ENCODE results near the gene HACD1. TPM values are rescaled to one million over a fixed set of nuclear protein-coding genes. Genes with fewer than 3 reads are reported as not detected.
"Not testable (repeated sequence)": the region's sequence is repeated elsewhere in the genome, so short reads cannot be mapped to it uniquely, and the experiment has no call there.

HACD1 gene
- polyA plus RNA-seq, 3 donors from 2014 or later, result 0.47 to 5.3 (median 1.9) TPM

DNA sequence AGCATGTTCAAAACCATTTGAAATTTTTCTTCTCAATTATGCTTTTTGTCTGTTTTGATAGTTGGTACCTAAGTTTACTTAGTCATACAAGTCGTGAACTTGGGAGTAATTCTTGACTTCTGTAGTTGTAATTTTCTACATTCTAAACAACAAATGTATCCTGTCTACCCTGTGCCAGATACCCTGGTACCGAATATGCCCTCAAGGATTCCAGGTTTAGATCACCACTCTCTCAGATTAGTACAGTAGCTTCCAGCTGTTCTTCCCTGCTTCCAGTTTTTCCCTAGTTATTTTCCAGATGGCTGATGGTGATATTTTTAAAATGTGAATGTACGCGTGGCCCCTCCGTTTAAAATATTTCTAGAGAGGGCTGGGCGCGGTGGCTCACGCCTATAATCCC is 33.2 kb upstream of the HACD1 start:
- no peak overlapping the region for H3K4me3 Mint-ChIP-seq
- peaks cover 4 to 8% (median 7%) of the 10 kb centered on the region in 3 donors for H3K36me3 Mint-ChIP-seq
- H3K27ac Mint-ChIP-seq, result peak overlapping the region in 3 of 6 donors; percentile 12 to 87 (median 46)
- peaks cover 4 to 7% (median 6%) of the 10 kb centered on the region in 3 donors for H3K27me3 Mint-ChIP-seq (ENCODE audit: low read depth in 3 of 3)
- DNase-seq, result no peak
- H3K9me3 Mint-ChIP-seq, result peaks cover 0 to 4% (median under 1%) of the 10 kb centered on the region in 6 donors
- H3K4me1 Mint-ChIP-seq, result peaks cover 70 to 97% of the 10 kb centered on the region in 2 donors

DNA sequence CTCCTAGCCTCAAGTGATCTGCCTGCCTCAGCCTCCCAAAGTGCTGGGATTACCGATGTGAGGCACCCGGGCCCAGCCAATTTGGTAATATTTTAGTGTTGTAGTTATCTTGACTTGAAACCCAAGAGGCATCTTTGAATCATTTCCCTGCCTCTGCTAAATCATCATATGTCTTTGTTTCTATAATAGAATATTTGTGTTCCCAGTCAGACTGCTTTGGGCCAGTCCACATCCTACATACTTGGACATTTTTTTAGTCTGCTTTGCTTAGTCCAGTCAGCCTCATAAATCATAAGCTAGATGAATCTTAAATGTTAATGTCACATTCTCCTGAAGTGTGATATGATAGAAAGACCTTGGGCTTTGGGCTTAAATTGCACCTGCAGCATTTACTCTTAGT is 32.7 kb upstream of the HACD1 start:
- DNase-seq, result no peak
- Mint-ChIP-seq H3K36me3 (peaks cover 4 to 8% (median 7%) of the 10 kb centered on the region in 3 donors), H3K27me3 (ENCODE audit: low read depth in 3 of 3) (peaks cover 4 to 7% (median 6%) of the 10 kb centered on the region in 3 donors), H3K4me3 (no peak overlapping the region), H3K4me1 (peaks cover 70 to 97% of the 10 kb centered on the region in 2 donors), H3K27ac (peak overlapping the region in 5 of 6 donors; percentile 18 to 92 (median 72)), H3K9me3 (peaks cover 0 to 4% (median under 1%) of the 10 kb centered on the region in 6 donors)

DNA sequence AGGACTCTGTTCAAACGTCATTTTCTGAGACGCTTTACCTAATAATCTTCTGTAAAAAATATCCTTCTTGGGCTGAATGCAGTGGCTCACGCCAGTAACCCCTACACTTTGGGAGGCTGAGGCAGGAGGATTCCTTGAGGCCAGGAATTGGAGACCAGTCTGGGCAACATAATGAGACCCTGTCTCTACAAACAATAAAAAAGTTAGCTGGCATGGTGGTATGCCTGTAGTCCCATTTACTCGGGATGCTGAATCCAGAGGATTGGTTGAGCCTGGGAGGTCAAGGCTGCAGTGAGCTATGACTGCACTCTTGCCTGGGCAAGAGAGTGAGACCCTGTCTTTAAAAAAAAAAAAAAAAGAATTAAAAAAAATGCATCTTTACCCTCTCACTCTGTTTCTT is 31.9 kb upstream of the HACD1 start:
- H3K27ac Mint-ChIP-seq, result peak overlapping the region; percentile 53 to 93 (median 86)
- H3K36me3 Mint-ChIP-seq, result peaks cover 4 to 8% (median 7%) of the 10 kb centered on the region in 3 donors
- peak overlapping the region; percentile 56 to 74 (median 66) for H3K4me3 Mint-ChIP-seq
- no peak for DNase-seq
- peaks cover 0 to 4% (median under 1%) of the 10 kb centered on the region in 6 donors for H3K9me3 Mint-ChIP-seq
- H3K4me1 Mint-ChIP-seq, result peaks cover 75 to 99% of the 10 kb centered on the region in 2 donors
- peaks cover 8 to 12% (median 11%) of the 10 kb centered on the region in 3 donors for H3K27me3 Mint-ChIP-seq (ENCODE audit: low read depth in 3 of 3)

DNA sequence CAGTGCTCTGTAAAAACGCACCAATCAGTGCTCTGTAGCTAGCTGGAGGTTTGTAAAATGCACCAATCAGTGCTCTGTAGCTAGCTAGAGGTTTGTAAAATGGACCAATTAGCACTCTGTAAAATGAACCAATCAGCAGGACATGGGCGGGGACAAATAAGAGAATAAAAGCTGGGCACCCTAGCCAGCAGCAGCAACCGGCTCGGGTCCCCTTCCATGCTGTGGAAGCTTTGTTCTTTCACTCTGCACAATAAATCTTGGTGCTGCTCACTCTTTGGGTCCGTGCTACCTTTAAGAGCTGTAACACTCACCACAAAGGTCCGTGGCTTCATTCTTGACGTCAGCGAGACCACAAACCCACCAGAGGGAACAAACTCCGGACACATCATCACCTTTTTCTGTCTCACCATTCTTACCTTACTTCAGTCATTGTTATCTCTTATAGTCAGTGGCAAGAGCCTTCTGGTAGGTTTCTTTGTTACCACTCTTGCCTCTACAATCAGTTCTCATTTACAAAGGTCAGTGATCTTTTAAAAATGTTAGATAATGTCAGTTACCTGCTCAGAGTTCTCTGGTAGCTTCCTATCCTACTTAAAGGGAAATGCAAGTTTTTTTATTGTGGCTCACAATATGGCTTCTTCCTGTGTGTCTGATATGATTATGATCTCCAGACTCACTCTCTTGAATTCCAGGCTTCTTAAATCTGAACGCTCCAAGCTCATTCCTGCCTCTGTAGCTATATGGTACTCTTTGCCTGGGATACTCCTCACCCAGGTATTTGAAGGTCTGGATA is 31.3 kb upstream of the HACD1 start:
- peaks cover 2 to 3% (median 2%) of the 10 kb centered on the region in 3 donors for H3K36me3 Mint-ChIP-seq
- H3K4me1 Mint-ChIP-seq, result peaks cover 76 to 99% of the 10 kb centered on the region in 2 donors
- H3K4me3 Mint-ChIP-seq, result peak overlapping the region; percentile 50 to 74 (median 66)
- DNase-seq, result peak; percentile 84 to 86 (median 85)
- peaks cover 0 to 4% (median under 1%) of the 10 kb centered on the region in 6 donors for H3K9me3 Mint-ChIP-seq
- H3K27ac Mint-ChIP-seq, result peak overlapping the region; percentile 53 to 93 (median 84)
- H3K27me3 Mint-ChIP-seq (ENCODE audit: low read depth in 3 of 3), result peaks cover 11 to 18% (median 17%) of the 10 kb centered on the region in 3 donors

DNA sequence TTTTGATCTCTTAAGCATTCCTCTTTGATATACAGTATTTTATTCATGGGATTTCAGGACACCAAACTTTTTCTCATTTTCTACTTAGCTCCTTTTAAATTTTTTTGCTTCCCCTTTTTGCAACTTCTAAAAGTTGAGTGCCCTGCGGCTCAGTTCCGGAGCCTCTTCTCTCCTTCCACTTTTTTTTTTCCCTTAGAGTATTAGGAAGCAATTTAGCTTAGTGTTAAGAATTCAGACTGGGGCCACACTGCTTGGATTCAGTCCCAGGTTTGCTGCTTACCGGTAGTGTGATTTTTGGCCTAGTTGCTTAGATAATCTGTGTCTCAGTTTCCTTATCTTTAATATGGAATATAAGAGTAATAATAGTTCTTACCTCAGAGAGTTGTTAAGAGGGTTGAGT is 30.2 kb upstream of the HACD1 start:
- peak overlapping the region in 5 of 6 donors; percentile 54 to 83 (median 77) for H3K27ac Mint-ChIP-seq
- peaks cover 78 to 96% of the 10 kb centered on the region in 2 donors for H3K4me1 Mint-ChIP-seq
- H3K36me3 Mint-ChIP-seq, result no peaks in the 10 kb centered on the region
- peak overlapping the region in 2 of 5 donors; percentile 21 to 44 for H3K4me3 Mint-ChIP-seq
- H3K9me3 Mint-ChIP-seq, result no peaks in the 10 kb centered on the region
- DNase-seq, result no peak
- peaks cover 11 to 21% (median 20%) of the 10 kb centered on the region in 3 donors for H3K27me3 Mint-ChIP-seq (ENCODE audit: low read depth in 3 of 3)

DNA sequence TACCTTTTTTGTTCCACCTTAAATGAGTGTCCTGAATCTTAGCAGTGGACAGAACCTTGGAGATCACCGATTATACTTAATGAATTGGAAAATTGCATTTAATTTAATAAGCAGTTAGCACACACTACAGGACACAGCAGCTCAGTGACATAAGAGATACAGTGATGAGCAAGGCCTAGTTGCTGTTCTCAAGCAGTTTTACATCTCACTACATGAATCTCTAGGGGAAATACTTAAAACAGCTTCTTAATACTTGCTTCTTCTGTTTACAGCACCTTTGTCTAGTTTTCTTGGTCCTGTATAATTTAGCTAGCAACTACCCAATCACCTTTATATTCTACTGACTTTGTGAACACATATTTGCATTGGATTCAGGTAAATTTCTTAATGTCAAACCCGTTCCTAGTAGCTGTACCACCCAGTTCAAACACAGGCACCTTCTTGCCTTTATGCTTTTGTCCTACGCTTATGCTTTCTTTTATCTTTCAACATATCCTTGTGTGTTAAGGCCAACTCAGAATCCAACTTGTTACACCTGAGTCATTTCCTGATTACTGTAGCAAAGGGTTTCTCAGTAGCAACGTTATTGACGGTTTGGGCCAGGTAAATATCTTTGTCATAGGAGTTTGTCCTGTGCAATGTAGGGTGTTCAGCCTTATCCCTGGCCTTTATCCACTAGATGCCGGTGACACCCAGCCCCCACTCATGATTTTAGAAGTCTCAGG is 28.6 kb upstream of the HACD1 start:
- Mint-ChIP-seq H3K4me1 (peaks cover 67 to 90% of the 10 kb centered on the region in 2 donors), H3K9me3 (no peaks in the 10 kb centered on the region), H3K4me3 (peak overlapping the region; percentile 92 to 99 (median 99)), H3K36me3 (no peaks in the 10 kb centered on the region), H3K27ac (peak overlapping the region; percentile 74 to 100 (median 100)), H3K27me3 (ENCODE audit: low read depth in 3 of 3) (peaks cover 11 to 21% (median 20%) of the 10 kb centered on the region in 3 donors)
- DNase-seq, result no peak

DNA sequence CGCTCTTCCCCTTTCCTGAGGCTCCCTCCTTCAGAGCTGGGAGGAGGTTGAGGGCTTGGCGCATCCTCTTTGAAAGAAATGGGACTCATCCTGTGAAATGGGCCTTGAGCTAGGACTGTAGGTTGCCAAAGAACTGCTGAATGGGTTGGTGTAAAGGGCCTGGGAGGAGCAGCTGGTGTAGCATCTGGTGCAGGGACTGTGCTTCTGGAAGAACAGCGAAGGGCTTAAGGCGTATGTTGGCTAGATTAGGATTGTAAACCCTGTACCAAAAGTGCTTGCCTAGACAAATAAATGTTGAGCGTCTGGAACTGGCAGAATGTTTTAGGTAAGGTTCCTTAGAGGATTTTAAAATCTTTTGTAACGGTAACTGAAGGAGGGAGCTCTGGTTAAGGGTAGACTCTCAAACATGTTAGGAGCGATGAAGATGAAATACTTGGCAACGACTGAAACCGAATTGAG is 27.3 kb upstream of the HACD1 start:
- Mint-ChIP-seq H3K36me3 (peaks cover 0 to 6% (median 0%) of the 10 kb centered on the region in 3 donors), H3K27ac (peak overlapping the region; percentile 99 to 100 (median 100)), H3K27me3 (ENCODE audit: low read depth in 3 of 3) (peaks cover 13 to 21% (median 20%) of the 10 kb centered on the region in 3 donors), H3K9me3 (no peaks in the 10 kb centered on the region), H3K4me1 (peaks cover 56 to 78% of the 10 kb centered on the region in 2 donors), H3K4me3 (peak overlapping the region; percentile 92 to 99 (median 99))
- no peak for DNase-seq

DNA sequence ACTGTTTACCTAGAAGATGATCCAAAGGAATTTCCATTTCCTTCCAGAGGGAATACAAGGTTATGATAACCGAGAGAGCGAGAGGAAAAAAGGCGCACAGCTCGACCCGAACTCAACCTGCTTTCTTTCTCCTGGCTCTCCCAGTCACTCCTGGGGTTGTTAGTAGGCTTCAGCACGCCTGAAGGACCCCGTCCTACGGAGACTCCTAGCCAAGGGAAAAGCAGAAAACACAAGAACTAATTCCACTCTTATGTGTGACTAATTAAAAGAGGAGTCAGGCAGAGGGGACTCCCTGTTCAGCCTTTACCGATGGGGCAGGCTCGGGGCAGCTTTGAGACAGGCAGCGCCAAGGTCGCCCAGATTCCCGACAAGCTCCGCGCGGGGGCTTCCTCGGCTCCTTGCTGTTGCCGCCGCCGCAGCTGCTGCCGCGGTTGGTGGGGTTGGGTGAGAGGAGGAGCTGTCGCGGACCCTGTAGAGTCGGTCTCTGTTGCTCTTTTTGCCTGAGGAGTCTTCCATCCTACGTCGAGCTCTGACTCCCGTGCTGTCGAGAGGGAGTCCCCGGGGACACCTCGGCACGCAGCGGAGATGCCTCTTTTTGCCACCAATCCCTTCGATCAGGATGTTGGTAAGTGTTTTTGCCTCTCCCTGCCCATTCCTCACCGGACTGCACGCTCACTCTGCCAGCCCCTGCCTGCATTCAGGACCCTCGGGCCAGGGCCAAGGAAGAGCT is 26.7 kb upstream of the HACD1 start, which contains the start of gene STAM:
Gene STAM (plus strand): TSS at position 397 of the 730 bp plus-strand sequence. CDS start 189 bp downstream, at position 586.
- peak within 1 kb of the TSS; percentile 92 to 99 (median 99) for H3K4me3 Mint-ChIP-seq
- peak; percentile 95 to 97 (median 96) for DNase-seq
- H3K27ac Mint-ChIP-seq, result peak within 1 kb of the TSS; percentile 99 to 100 (median 100)
- H3K27me3 Mint-ChIP-seq (ENCODE audit: low read depth in 3 of 3), result peaks cover 14 to 21% (median 20%) of the 10 kb centered on the region in 3 donors
- peaks cover 52 to 72% of the 10 kb centered on the region in 2 donors for H3K4me1 Mint-ChIP-seq
- no peaks in the 10 kb centered on the region for H3K9me3 Mint-ChIP-seq
- H3K36me3 Mint-ChIP-seq, result peaks cover 0 to 6% (median 0%) of the 10 kb centered on the region in 3 donors

DNA sequence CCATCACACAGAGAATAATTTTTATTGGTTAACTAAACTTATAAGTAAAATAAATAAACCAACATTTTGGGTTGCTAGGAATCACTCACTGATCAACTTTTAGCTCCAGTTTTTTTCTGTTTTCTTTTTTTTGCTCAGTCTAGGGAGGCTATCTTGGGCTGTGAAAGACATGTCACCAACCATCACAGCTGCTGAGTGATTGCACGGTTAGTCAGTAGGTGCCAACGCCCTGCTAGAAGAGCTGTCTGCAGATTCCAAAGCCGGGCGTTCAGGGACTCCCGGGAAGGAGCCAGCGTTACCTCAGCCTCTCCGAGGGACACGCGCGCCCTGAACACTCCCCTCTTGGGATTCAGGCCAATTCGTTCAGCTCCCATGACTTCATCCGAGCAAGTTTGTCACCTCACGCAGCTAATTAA is 26.2 kb upstream of the HACD1 start:
- Mint-ChIP-seq H3K36me3 (peaks cover 0 to 6% (median 0%) of the 10 kb centered on the region in 3 donors), H3K9me3 (no peaks in the 10 kb centered on the region), H3K4me1 (peaks cover 47 to 66% of the 10 kb centered on the region in 2 donors), H3K27me3 (ENCODE audit: low read depth in 3 of 3) (peaks cover 13 to 18% (median 17%) of the 10 kb centered on the region in 3 donors), H3K4me3 (peak overlapping the region; percentile 92 to 99 (median 99)), H3K27ac (peak overlapping the region; percentile 99 to 100 (median 100))
- DNase-seq, result no peak

DNA sequence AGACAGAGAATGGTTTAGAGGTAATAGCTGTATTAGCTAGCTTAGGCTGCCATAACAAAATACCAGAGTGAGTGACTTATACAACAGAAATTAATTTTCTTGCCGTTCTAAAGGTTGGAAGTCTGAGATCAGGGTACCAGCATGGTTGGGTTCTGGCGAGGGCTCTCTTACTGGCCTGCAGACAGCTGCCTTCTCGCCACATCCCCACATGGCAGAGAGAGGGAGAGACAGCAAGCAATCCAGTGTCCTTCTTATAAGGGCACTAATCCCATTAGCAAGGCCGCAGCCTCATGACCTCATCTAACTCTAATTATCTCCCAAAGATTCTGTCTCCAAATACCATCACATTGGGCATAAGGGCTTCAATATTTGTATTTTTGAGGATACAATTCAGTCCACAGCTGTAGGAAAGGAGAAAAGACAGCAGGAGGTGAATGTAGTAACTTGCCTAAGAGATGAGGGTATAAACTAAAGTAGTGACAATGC is 23.2 kb upstream of the HACD1 start:
- Mint-ChIP-seq H3K4me1 (peaks cover 22 to 36% of the 10 kb centered on the region in 2 donors), H3K9me3 (no peaks in the 10 kb centered on the region), H3K36me3 (peaks cover 0 to 6% (median 0%) of the 10 kb centered on the region in 3 donors), H3K27me3 (ENCODE audit: low read depth in 3 of 3) (peaks cover 9 to 20% (median 12%) of the 10 kb centered on the region in 3 donors), H3K27ac (no peak overlapping the region), H3K4me3 (no peak overlapping the region)
- no peak for DNase-seq

DNA sequence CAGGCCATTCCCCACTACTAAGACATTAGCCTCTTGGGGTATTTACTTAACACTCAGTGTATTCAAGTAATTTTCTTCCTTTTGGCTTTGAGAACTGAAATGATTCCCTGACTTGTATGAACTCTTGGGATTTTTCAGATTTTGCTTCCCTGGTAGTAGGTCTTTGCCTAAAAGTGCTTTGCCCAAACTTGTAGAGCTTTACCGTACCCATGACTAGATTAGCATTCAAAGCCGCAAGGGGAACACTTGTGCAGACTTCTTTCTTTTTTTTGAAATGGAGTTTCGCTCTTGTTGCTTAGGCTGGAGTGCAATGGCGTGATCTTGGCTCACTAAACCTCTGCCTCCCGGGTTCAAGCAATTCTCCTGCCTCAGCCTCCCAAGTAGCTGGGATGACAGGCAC is 20.7 kb upstream of the HACD1 start:
- Mint-ChIP-seq H3K4me3 (no peak overlapping the region), H3K4me1 (peaks cover under 1 to 11% of the 10 kb centered on the region in 2 donors), H3K27ac (no peak overlapping the region), H3K27me3 (ENCODE audit: low read depth in 3 of 3) (peaks cover 0 to 6% (median 3%) of the 10 kb centered on the region in 3 donors), H3K36me3 (peaks cover 0 to 6% (median 0%) of the 10 kb centered on the region in 3 donors), H3K9me3 (no peaks in the 10 kb centered on the region)
- DNase-seq, result no peak

DNA sequence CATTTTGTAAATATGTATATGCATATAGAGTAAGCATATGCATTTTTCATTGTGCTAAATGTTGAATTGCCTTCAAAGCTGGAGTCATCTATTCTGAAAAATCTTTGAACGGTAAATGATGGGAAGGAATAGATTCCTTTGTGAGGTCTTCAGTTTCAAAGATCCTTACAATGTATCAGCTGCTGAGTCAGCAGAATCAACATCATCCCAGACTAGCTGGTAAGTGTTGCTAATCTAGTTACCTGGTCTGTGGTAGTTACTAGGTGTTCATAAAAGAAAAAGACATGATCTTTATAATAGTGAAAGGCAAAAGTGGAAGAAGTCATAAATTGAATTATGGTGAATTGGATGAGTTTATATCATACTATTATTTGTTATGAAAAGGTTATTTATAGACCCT is 16.2 kb upstream of the HACD1 start:
- peaks cover 0 to 3% (median 0%) of the 10 kb centered on the region in 3 donors for H3K27me3 Mint-ChIP-seq (ENCODE audit: low read depth in 3 of 3)
- no peaks in the 10 kb centered on the region for H3K4me1 Mint-ChIP-seq
- H3K4me3 Mint-ChIP-seq, result no peak overlapping the region
- H3K36me3 Mint-ChIP-seq, result no peaks in the 10 kb centered on the region
- no peaks in the 10 kb centered on the region for H3K9me3 Mint-ChIP-seq
- no peak overlapping the region for H3K27ac Mint-ChIP-seq
- DNase-seq, result no peak

DNA sequence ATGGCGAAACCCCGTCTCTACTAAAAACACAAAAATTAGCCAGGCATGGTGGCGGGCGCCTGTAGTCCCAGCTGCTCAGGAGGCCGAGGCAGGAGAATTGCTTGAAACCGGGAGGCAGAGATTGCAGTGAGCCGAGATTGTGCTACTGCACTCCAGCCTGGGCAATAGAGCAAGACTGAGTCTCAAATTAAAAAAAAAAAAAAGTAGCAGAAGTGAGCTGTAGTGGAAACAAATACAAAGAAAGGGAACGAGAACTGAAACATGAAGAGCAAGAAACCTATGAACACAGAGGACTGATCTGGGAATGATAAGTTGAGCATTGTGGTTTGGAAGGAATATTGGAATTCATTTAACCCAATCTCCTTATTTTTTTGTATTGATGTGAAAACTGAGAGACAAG is 15.4 kb upstream of the HACD1 start:
- not testable (repeated sequence) for H3K36me3 Mint-ChIP-seq; H3K27me3 Mint-ChIP-seq (ENCODE audit: low read depth in 3 of 3); DNase-seq; H3K27ac Mint-ChIP-seq; H3K9me3 Mint-ChIP-seq; H3K4me1 Mint-ChIP-seq; H3K4me3 Mint-ChIP-seq
